HEK293 (cell line): ENCODE results near the gene MNX1.

ENCODE experiments used
- CTCF ChIA-PET: fragments of 350-600 bp; formaldehyde crosslinking; extraction: SDS; loops from one replicate; lab custom pipeline; 2021; ENCODE audit warnings: antibody characterized with exemption; lab: Yijun Ruan, JAX
- POLR2A ChIA-PET: fragments of 300-600 bp; formaldehyde crosslinking; extraction: SDS; loops from one replicate; lab custom pipeline; 2020; ENCODE audit warnings: antibody characterized with exemption, inconsistent platforms; lab: Yijun Ruan, JAX
- H3K27ac ChIP-seq: fragments of 200-500 bp; sonication (Bioruptor generic); 2 replicates; pipeline ENCODE4 v1.5.1; 2014; ENCODE audit warnings: low read depth, low read length, control low read depth, inconsistent platforms; ENCODE audit errors: extremely low read depth
- H3K36me3 ChIP-seq, 2 experiments: fragments of 200-500 bp in 1 of 2; sonication (Bioruptor generic) in 1 of 2; 1 replicate in 1 of 2; 2 replicates in 1 of 2; pipeline ENCODE4 v1.5.1; 2014 to 2017; ENCODE audit warnings: inconsistent platforms in 2 of 2, low read length in 2 of 2; ENCODE audit not compliant: control insufficient read depth in 2 of 2, insufficient read depth in 1 of 2
- H3K4me1 ChIP-seq: fragments of 200-500 bp; sonication (Bioruptor generic); 2 replicates; pipeline ENCODE4 v1.5.1; 2014; ENCODE audit warnings: mild to moderate bottlenecking, low read length, inconsistent platforms; ENCODE audit not compliant: control insufficient read depth, insufficient read depth
- H3K4me3 ChIP-seq: 2 replicates; pipeline ENCODE4 v1.5.1; 2011; ENCODE audit warnings: low read depth, mild to moderate bottlenecking, control low read depth, low read length, moderate library complexity
- H3K9me3 ChIP-seq: fragments of 200-500 bp; sonication (Bioruptor generic); 2 replicates; pipeline ENCODE4 v1.5.1; 2014; ENCODE audit warnings: low read depth, low read length, inconsistent platforms; ENCODE audit not compliant: control insufficient read depth, insufficient read depth
- AEBP2 ChIP-seq: fragments of 450-650 bp; formaldehyde crosslinking; IDR thresholded peaks from 2 replicates; pipeline ENCODE4 v1.5.1; 2016; ENCODE audit warnings: missing biosample characterization, missing genetic modification characterization, borderline replicate concordance
- ATF2 ChIP-seq: fragments of 450-650 bp; formaldehyde crosslinking; IDR thresholded peaks from 2 replicates; pipeline ENCODE4 v1.5.1; 2016; ENCODE audit warnings: missing biosample characterization, missing genetic modification characterization, low read depth
- IKZF3 ChIP-seq: fragments of 450-650 bp; IDR thresholded peaks from 2 replicates; pipeline ENCODE4 v1.5.0; 2018; ENCODE audit warnings: missing biosample characterization, mild to moderate bottlenecking, missing genetic modification characterization, moderate library complexity
- SALL2 ChIP-seq: fragments of 450-650 bp; formaldehyde crosslinking; IDR thresholded peaks from 2 replicates; pipeline ENCODE4 v1.5.0; 2017; ENCODE audit warnings: missing biosample characterization, mild to moderate bottlenecking, missing genetic modification characterization, borderline replicate concordance
- WT1 ChIP-seq: fragments of 450-650 bp; formaldehyde crosslinking; IDR thresholded peaks from 2 replicates; pipeline ENCODE4 v1.5.1; 2016; ENCODE audit warnings: missing biosample characterization, missing genetic modification characterization
- ZBTB17 ChIP-seq: fragments of 450-650 bp; formaldehyde crosslinking; IDR thresholded peaks from 2 replicates; pipeline ENCODE4 v1.5.1; 2016; ENCODE audit warnings: missing biosample characterization, missing genetic modification characterization
- ZBTB44 ChIP-seq: fragments of 450-650 bp; IDR thresholded peaks from 2 replicates; pipeline ENCODE4 v1.5.1; 2018; ENCODE audit warnings: missing biosample characterization, mild to moderate bottlenecking, missing genetic modification characterization
- ZEB2 ChIP-seq: fragments of 450-650 bp; formaldehyde crosslinking; IDR thresholded peaks from 2 replicates; pipeline ENCODE4 v1.5.1; 2016; ENCODE audit warnings: missing biosample characterization, missing genetic modification characterization
- ZFP69B ChIP-seq: fragments of 450-650 bp; formaldehyde crosslinking; IDR thresholded peaks from 2 replicates; pipeline ENCODE4 v1.5.1; 2016; ENCODE audit warnings: missing biosample characterization, missing genetic modification characterization
- ZIC2 ChIP-seq: fragments of 450-650 bp; formaldehyde crosslinking; IDR thresholded peaks from 2 replicates; pipeline ENCODE4 v1.5.1; 2016; ENCODE audit warnings: missing biosample characterization, missing genetic modification characterization
- ZNF23 ChIP-seq: fragments of 450-650 bp; formaldehyde crosslinking; IDR thresholded peaks from 2 replicates; pipeline ENCODE4 v1.5.1; 2016; ENCODE audit warnings: missing biosample characterization, missing genetic modification characterization, borderline replicate concordance
- ZNF341 ChIP-seq: fragments of 450-650 bp; formaldehyde crosslinking; IDR thresholded peaks from 2 replicates; pipeline ENCODE4; 2016; ENCODE audit warnings: low read depth, missing biosample characterization, missing genetic modification characterization
- ZNF354C ChIP-seq: fragments of 450-650 bp; formaldehyde crosslinking; IDR thresholded peaks from 2 replicates; pipeline ENCODE4 v1.5.1; 2016; ENCODE audit warnings: missing biosample characterization, missing genetic modification characterization, low read depth, borderline replicate concordance
- ZNF366 ChIP-seq: fragments of 450-650 bp; formaldehyde crosslinking; conservative IDR thresholded peaks from 2 replicates; pipeline ENCODE4 v1.5.1; 2016; ENCODE audit warnings: missing biosample characterization, missing genetic modification characterization
- ZNF510 ChIP-seq: fragments of 450-650 bp; formaldehyde crosslinking; IDR thresholded peaks from 2 replicates; pipeline ENCODE4 v1.5.1; 2018; ENCODE audit warnings: mild to moderate bottlenecking, missing genetic modification characterization, missing biosample characterization; ENCODE audit not compliant: insufficient replicate concordance
- ZNF596 ChIP-seq: fragments of 450-650 bp; IDR thresholded peaks from 2 replicates; pipeline ENCODE4 v1.5.0; 2018; ENCODE audit warnings: missing biosample characterization, mild to moderate bottlenecking, missing genetic modification characterization, moderate library complexity
- ZNF621 ChIP-seq: fragments of 450-650 bp; formaldehyde crosslinking; IDR thresholded peaks from 2 replicates; pipeline ENCODE4 v1.5.1; 2017; ENCODE audit warnings: missing biosample characterization, missing genetic modification characterization
- ZNF645 ChIP-seq: fragments of 450-650 bp; formaldehyde crosslinking; IDR thresholded peaks from 2 replicates; pipeline ENCODE4; 2016; ENCODE audit warnings: missing biosample characterization, missing genetic modification characterization
- ZNF791 ChIP-seq: fragments of 450-650 bp; formaldehyde crosslinking; IDR thresholded peaks from 2 replicates; pipeline ENCODE4 v1.5.1; 2016; ENCODE audit warnings: missing biosample characterization, missing genetic modification characterization

Gene MNX1

GRCh38 chr7:157043745-157044144 lies 33.3 kb upstream of the MNX1 start:
- Histone ChIP-seq H3K27ac (no peak overlapping the region), H3K4me3 (no peak overlapping the region), H3K9me3 (no peaks in the 10 kb centered on the region), H3K4me1 (no peaks in the 10 kb centered on the region), H3K36me3 (no peaks in the 10 kb centered on the region)
- ChIA-PET CTCF (no interaction called here), POLR2A (no interaction called here)
- no peak for TF ChIP-seq SALL2 (tag by site-specific recombination)
- TF ChIP-seq ZNF791 (tag by site-specific recombination), result no peak
- no peak for TF ChIP-seq WT1 (tag by site-specific recombination)
- TF ChIP-seq AEBP2 (tag by site-specific recombination), result no peak
- TF ChIP-seq ATF2, result no peak
- no peak for TF ChIP-seq ZNF23
- no peak for TF ChIP-seq ZNF621 (tag by site-specific recombination)
- peak; percentile 25; the same call in 1 of the 2 replicates for TF ChIP-seq ZFP69B (tag by site-specific recombination)

- ChIA-PET CTCF (interaction anchor here (0.6 kb wide), 1 partner anchor 68 kb away, joined by 3 read pairs; no protein-coding TSS in a partner anchor), POLR2A (no interaction called here)
- no peaks in the 10 kb centered on the region for H3K9me3 ChIP-seq
- TF ChIP-seq ZNF341 (tag by site-specific recombination), result 0 out of 2 replicates have a peak, but pooled peaks have one; percentile 7
- peak; percentile 43; the same call in 1 of the 2 replicates for TF ChIP-seq ZIC2 (tag by site-specific recombination)
- TF ChIP-seq ZNF354C (tag by site-specific recombination), result no peak
- TF ChIP-seq, all 188 proteins: peak for 2
- Histone ChIP-seq H3K36me3 (no peaks in the 10 kb centered on the region), H3K4me1 (no peaks in the 10 kb centered on the region), H3K27ac (no peak overlapping the region), H3K4me3 (no peak overlapping the region)
Observed at GRCh38 chr7:157041514-157042277, 31.2 kb upstream of the MNX1 start.

GRCh38 chr7:157041004-157041403 lies 30.5 kb upstream of the MNX1 start:
- peak; percentile 6 for TF ChIP-seq ZNF510 (tag by site-specific recombination)
- TF ChIP-seq ZNF596, result no peak
- TF ChIP-seq ZBTB17, result peak; percentile 65
- 0 out of 2 replicates have a peak, but pooled peaks have one; percentile 34 for TF ChIP-seq ZEB2 (tag by site-specific recombination)
- TF ChIP-seq ZNF366 (tag by site-specific recombination), result no peak
- peak; percentile 78 for TF ChIP-seq ZNF341 (tag by site-specific recombination)
- TF ChIP-seq ZBTB44 (tag by site-specific recombination), result 0 out of 2 replicates have a peak, but pooled peaks have one; percentile 17
- 0 out of 2 replicates have a peak, but pooled peaks have one; percentile 13 for TF ChIP-seq IKZF3 (tag by site-specific recombination)
- TF ChIP-seq ZNF645 (tag by site-specific recombination), result no peak
- TF ChIP-seq, all 188 proteins: peak for 6
- Histone ChIP-seq H3K4me3 (no peak overlapping the region), H3K27ac (no peak overlapping the region), H3K4me1 (no peaks in the 10 kb centered on the region), H3K36me3 (no peaks in the 10 kb centered on the region), H3K9me3 (no peaks in the 10 kb centered on the region)
- ChIA-PET CTCF (no interaction called here), POLR2A (no interaction called here)
